Prostate gland (tissue), 2 donors: ENCODE results near the gene YTHDF1. TPM values are rescaled to one million over a fixed set of nuclear protein-coding genes. Genes with fewer than 3 reads are reported as not detected.

ENCODE experiments used
- DNase-seq: peaks from one replicate; pipeline ENCODE4 v3.0.0-alpha.2; 2019; ENCODE audit warnings: low spot score
- H3K27ac ChIP-seq, 2 donors: fragments of 200-600 bp; sonication (generic); 2 replicates each; pipeline ENCODE4 v1.5.1; 2017 to 2019
- H3K27me3 ChIP-seq: fragments of 200-600 bp; sonication (generic); replicated peaks from 2 replicates; pipeline ENCODE4 v1.5.1; 2019; ENCODE audit not compliant: insufficient read depth
- H3K36me3 ChIP-seq, 2 donors: fragments of 200-600 bp; sonication (generic); 1 replicate in 1 of 2; 2 replicates in 1 of 2; pipeline versions ENCODE4 v1.5.1 to v1.8.1; 2017 to 2019
- H3K4me1 ChIP-seq: fragments of 200-600 bp; sonication (generic); replicated peaks from 2 replicates; pipeline ENCODE4 v1.5.1; 2019
- H3K4me3 ChIP-seq, 2 donors: fragments of 200-600 bp; sonication (generic); 2 replicates each; pipeline ENCODE4 v1.5.1; 2017 to 2019
- H3K9me3 ChIP-seq: fragments of 200-600 bp; sonication (generic); 2 replicates; pipeline ENCODE4 v1.5.1; 2017
- CTCF ChIP-seq, 4 experiments: fragments of 200-600 bp in 2 of 4; fragments of 450-650 bp in 2 of 4; sonication (generic) in 2 of 4; IDR thresholded peaks; 1 replicate in 3 of 4; 2 replicates in 1 of 4; pipeline ENCODE4 v1.5.1; 2016 to 2019; ENCODE audit warnings: antibody characterized with exemption in 4 of 4, mild to moderate bottlenecking in 2 of 4, moderate library complexity in 2 of 4
- POLR2A ChIP-seq: fragments of 450-650 bp; IDR thresholded peaks from one replicate; pipeline ENCODE4 v1.6.1; 2016; ENCODE audit warnings: antibody characterized with exemption, mild to moderate bottlenecking
- POLR2AphosphoS5 ChIP-seq: sonication (generic); formaldehyde crosslinking; IDR thresholded peaks from one replicate; pipeline ENCODE4 v1.6.1; 2017; ENCODE audit warnings: antibody characterized with exemption
- WGBS: methylation state at CpG from one replicate; pipeline ENCODE4 v1.1.5; 2018; 5-methylcytosine and 5-hydroxymethylcytosine counted together
- intact Hi-C: fragments of 100-400 bp; cut with DNase I; formaldehyde crosslinking; loops from one replicate; pipeline ENCODE4 v1.14.2; 2022
- total RNA-seq, 2 donors: library from RNA; depleted of rRNA; stranded (reverse); fragments of >200 nt; gene quantifications; one replicate each; pipeline ENCODE4 v1.1.0, GENCODE V29; 2016

YTHDF1 gene
- total RNA-seq, 2 donors from 2014 or later, result 28.8 to 46.0 TPM

DNA sequence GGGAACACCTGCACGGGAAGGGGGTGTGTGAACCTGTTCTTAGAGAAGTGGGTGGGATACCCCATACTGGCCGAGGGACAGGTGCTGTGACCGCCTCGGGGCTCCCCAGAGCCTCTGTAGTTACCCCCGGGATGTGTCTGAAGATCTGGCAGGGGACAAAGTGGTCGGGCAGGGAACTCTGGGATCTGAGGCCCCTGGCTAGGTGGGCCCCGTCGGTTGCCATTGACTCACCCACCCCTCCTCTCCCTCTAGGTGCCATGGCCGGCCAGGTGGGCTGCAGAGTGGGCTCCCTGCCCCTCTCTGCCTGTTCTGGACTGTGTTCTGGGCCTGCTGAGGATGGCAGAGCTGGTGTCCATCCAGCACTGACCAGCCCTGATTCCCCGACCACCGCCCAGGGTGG, 24.1 kb upstream of the YTHDF1 start:
- TF ChIP-seq POLR2AphosphoS5 (no peak), POLR2A (no peak), CTCF (IDR thresholded peaks at IDR 0.05) (no peak)
- Histone ChIP-seq H3K4me1 (no peaks in the 10 kb centered on the region), H3K27ac (no peak overlapping the region), H3K4me3 (no peak overlapping the region), H3K36me3 (no peaks in the 10 kb centered on the region), H3K27me3 (peaks cover 2% of the 10 kb centered on the region), H3K9me3 (no peaks in the 10 kb centered on the region)
- intact Hi-C loops, result no loop called here
- WGBS, result 78% methylated on average over 5 of the region's 11 CpGs
- no peak for DNase-seq

DNA sequence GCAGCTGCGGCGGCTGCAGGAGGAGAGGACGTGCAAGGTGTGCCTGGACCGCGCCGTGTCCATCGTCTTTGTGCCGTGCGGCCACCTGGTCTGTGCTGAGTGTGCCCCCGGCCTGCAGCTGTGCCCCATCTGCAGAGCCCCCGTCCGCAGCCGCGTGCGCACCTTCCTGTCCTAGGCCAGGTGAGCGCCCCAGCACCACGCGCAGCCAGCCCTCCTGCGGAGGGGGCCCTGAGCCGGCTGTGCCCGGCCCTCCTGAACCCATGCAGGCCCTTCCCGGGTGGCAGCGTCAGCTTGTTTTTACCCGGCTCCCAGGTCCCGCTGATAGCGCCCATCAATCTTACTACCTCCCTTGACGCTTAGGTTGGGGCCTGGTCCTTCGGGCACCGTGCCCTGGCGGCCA, 23.5 kb upstream of the YTHDF1 start:
- Histone ChIP-seq H3K27ac (no peak overlapping the region), H3K36me3 (no peaks in the 10 kb centered on the region), H3K4me3 (no peak overlapping the region), H3K9me3 (no peaks in the 10 kb centered on the region), H3K4me1 (no peaks in the 10 kb centered on the region), H3K27me3 (peaks cover 2% of the 10 kb centered on the region)
- WGBS, result 90% methylated on average over 30 of the region's 30 CpGs
- no peak for DNase-seq
- intact Hi-C loops, result no loop called here
- TF ChIP-seq POLR2AphosphoS5, result no peak
- no peak for TF ChIP-seq CTCF (IDR thresholded peaks at IDR 0.05)
- no peak for TF ChIP-seq POLR2A

GRCh38 chr20:63238514-63239125, 22.7 kb upstream of the YTHDF1 start:
- Histone ChIP-seq H3K27me3 (peaks cover 2% of the 10 kb centered on the region), H3K4me1 (no peaks in the 10 kb centered on the region), H3K27ac (no peak overlapping the region), H3K9me3 (no peaks in the 10 kb centered on the region), H3K4me3 (no peak overlapping the region), H3K36me3 (no peaks in the 10 kb centered on the region)
- 34% methylated on average over 13 of the region's 16 CpGs for WGBS
- intact Hi-C loops, result no loop called here
- DNase-seq, result no peak
- no peak for TF ChIP-seq POLR2A
- no peak for TF ChIP-seq POLR2AphosphoS5
- TF ChIP-seq CTCF (IDR thresholded peaks at IDR 0.05), result no peak

- H3K4me1 ChIP-seq, result no peaks in the 10 kb centered on the region
- TF ChIP-seq POLR2A, result no peak
- intact Hi-C loops, result no loop called here
- H3K27me3 ChIP-seq, result peaks cover 2% of the 10 kb centered on the region
- no peak overlapping the region for H3K4me3 ChIP-seq
- no peaks in the 10 kb centered on the region for H3K36me3 ChIP-seq
- no peak overlapping the region for H3K27ac ChIP-seq
- DNase-seq, result no peak
- WGBS, result 77% methylated on average over 7 of the region's 10 CpGs
- H3K9me3 ChIP-seq, result no peaks in the 10 kb centered on the region
These were observed 22.1 kb upstream of the YTHDF1 start for GRCh38 chr20:63238031-63238430.

DNA sequence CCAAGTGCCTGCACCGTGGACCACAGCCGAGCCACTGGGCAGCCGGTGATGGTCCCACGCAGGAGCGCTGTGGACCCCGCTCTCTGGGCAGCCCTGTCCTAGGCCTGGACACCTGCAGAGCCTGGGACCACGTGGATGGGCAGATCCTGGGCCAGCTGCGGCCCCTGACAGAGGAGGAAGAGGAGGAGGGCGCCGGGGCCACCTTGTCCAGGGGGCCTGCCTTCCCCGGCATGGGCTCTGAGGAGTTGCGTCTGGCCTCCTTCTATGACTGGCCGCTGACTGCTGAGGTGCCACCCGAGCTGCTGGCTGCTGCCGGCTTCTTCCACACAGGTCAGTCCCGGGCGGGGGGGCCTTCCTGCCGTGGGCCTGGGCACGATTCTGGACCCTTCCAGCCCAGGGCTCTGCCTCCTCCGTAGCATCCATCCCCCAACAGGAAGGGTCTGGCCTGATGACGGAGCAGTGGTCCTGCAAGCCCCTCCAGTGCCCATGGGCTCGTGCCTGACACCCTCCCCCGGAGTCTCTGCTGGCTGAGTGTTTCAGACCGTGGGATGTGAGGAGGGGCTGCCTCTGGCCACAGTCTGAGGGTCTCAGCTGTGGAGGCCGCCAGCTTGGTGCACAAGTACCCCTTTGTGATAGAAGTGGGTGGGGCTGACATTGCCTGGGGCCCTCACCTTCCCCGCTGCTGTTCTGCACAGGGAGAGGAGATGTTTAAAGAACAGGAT, 20.3 kb upstream of the YTHDF1 start:
- Histone ChIP-seq H3K4me3 (no peak overlapping the region), H3K36me3 (no peaks in the 10 kb centered on the region), H3K27ac (no peak overlapping the region), H3K9me3 (no peaks in the 10 kb centered on the region), H3K27me3 (peaks cover 2% of the 10 kb centered on the region), H3K4me1 (no peaks in the 10 kb centered on the region)
- WGBS, result 78% methylated on average over 18 of the region's 26 CpGs
- no peak for TF ChIP-seq POLR2AphosphoS5
- no peak for TF ChIP-seq POLR2A
- TF ChIP-seq CTCF (IDR thresholded peaks at IDR 0.05), result no peak
- intact Hi-C loops, result no loop called here
- no peak for DNase-seq
